ENCODE results near the gene ADORA2A.

ADORA2A gene

DNA sequence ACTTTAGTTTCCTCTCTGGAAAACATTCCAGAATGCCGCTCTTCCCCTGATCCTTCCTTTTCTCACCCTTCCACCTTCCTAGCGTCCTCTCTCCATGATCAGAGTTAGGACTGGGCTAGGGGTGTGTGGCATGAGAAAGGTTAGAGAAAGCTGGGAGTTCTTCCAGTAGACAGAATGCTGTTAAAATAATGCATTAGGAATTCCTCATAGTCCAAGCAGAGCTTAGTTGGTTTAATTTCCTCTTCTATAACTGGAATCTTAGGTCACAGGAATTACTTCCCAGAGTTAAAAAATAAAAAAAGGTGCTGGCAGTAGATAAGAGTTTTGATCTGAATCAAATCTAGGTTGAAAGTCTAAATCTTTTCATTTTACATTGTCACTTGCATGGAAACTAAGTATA, 37.2 kb upstream of the ADORA2A start:
- WGBS (ENCODE audit: extremely low coverage, insufficient coverage, insufficient read length): no CpG with 5 or more reads among the region's 2 CpGs
- no peak overlapping the region for H3K14ac ChIP-seq (ENCODE audit: low read length)
- H3K4me1 ChIP-seq (ENCODE audit: control insufficient read depth in 1 of 2, insufficient read depth in 2 of 2, low read length in 2 of 2): peaks cover 0 to 3% of the 10 kb centered on the region in 2 experiments
- no peak overlapping the region for H3K23ac ChIP-seq (ENCODE audit: low read length)
- no peak overlapping the region for H4K91ac ChIP-seq (ENCODE audit: low read depth, low read length)
- no peak overlapping the region for H3K27ac ChIP-seq (ENCODE audit: low read depth, low read length)
- H4K8ac ChIP-seq (ENCODE audit: low read depth, low read length): no peak overlapping the region
- no peak overlapping the region for H2BK5ac ChIP-seq (ENCODE audit: low read depth, low read length, poor library complexity)
- no peak overlapping the region for H3K18ac ChIP-seq (ENCODE audit: low read length)
- no peaks in the 10 kb centered on the region for H3K9me3 ChIP-seq (ENCODE audit: insufficient read depth, low read depth, low read length)
- H2AK5ac ChIP-seq (ENCODE audit: low read length): no peak overlapping the region
- H3K79me1 ChIP-seq (ENCODE audit: low read length): no peaks in the 10 kb centered on the region
- no peak overlapping the region for H3K4me3 ChIP-seq (ENCODE audit: low read depth, low read length)
- no peak overlapping the region for H2AFZ ChIP-seq (ENCODE audit: insufficient read depth, low read length, poor library complexity)
- no peak for DNase-seq
- no peak overlapping the region for H3K9ac ChIP-seq (ENCODE audit: low read length)
- H4K12ac ChIP-seq (ENCODE audit: low read depth, low read length): no peak overlapping the region
- H2BK12ac ChIP-seq (ENCODE audit: low read length): no peak overlapping the region
- no peaks in the 10 kb centered on the region for H3K79me2 ChIP-seq (ENCODE audit: control insufficient read depth, insufficient read depth, low read length, poor library complexity)
- peaks cover 2% of the 10 kb centered on the region in 2 experiments for H3K36me3 ChIP-seq (ENCODE audit: control insufficient read depth in 1 of 2, insufficient read depth in 2 of 2, low read length in 2 of 2)
- no peak overlapping the region for H3K4ac ChIP-seq (ENCODE audit: low read depth, low read length)
- H3K27me3 ChIP-seq (ENCODE audit: insufficient read depth, low read length): no peaks in the 10 kb centered on the region
- no peak overlapping the region for H3K4me2 ChIP-seq (ENCODE audit: low read length)
- no peak overlapping the region for H2BK120ac ChIP-seq (ENCODE audit: insufficient read depth, low read length, poor library complexity)

DNA sequence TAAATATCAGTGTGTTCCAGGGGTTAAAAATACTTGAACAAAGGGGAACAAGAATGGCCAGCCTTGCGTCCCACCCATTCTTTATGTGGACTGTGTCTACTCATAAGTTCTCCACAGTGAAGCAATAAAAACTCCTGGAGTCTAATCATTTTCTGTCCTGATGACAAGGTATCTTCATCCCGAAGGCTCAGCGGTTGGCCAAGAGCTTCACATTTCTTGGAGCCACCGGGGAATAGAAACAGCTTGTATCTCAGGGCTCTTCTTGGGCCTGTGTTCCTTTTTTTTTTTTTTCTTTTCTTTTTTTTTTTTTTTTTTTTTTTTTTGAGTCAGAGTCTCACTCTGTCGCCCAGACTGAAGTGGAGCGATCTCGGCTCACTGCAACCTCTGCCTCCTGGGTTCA, 36.8 kb upstream of the ADORA2A start:
- peak in 1 of 2 donors; percentile 17 for DNase-seq
- peaks cover 0 to 3% of the 10 kb centered on the region in 2 experiments for H3K4me1 ChIP-seq (ENCODE audit: control insufficient read depth in 1 of 2, insufficient read depth in 2 of 2, low read length in 2 of 2)
- H3K36me3 ChIP-seq (ENCODE audit: control insufficient read depth in 1 of 2, insufficient read depth in 2 of 2, low read length in 2 of 2): peaks cover 2 to 3% of the 10 kb centered on the region in 2 experiments
- no peaks in the 10 kb centered on the region for H3K79me1 ChIP-seq (ENCODE audit: low read length)
- no peaks in the 10 kb centered on the region for H3K27me3 ChIP-seq (ENCODE audit: insufficient read depth, low read length)
- no peak overlapping the region for H4K8ac ChIP-seq (ENCODE audit: low read depth, low read length)
- no peaks in the 10 kb centered on the region for H3K9me3 ChIP-seq (ENCODE audit: insufficient read depth, low read depth, low read length)
- no peak overlapping the region for H2BK5ac ChIP-seq (ENCODE audit: low read depth, low read length, poor library complexity)
- no peak overlapping the region for H3K14ac ChIP-seq (ENCODE audit: low read length)
- no peak overlapping the region for H3K23ac ChIP-seq (ENCODE audit: low read length)
- no peak overlapping the region for H3K9ac ChIP-seq (ENCODE audit: low read length)
- H2AFZ ChIP-seq (ENCODE audit: insufficient read depth, low read length, poor library complexity): no peak overlapping the region
- no peak overlapping the region for H4K91ac ChIP-seq (ENCODE audit: low read depth, low read length)
- no CpG with 5 or more reads among the region's 7 CpGs for WGBS (ENCODE audit: extremely low coverage, insufficient coverage, insufficient read length)
- H4K12ac ChIP-seq (ENCODE audit: low read depth, low read length): no peak overlapping the region
- no peak overlapping the region for H2BK120ac ChIP-seq (ENCODE audit: insufficient read depth, low read length, poor library complexity)
- no peak overlapping the region for H2BK12ac ChIP-seq (ENCODE audit: low read length)
- H3K4ac ChIP-seq (ENCODE audit: low read depth, low read length): no peak overlapping the region
- H2AK5ac ChIP-seq (ENCODE audit: low read length): no peak overlapping the region
- no peak overlapping the region for H3K4me2 ChIP-seq (ENCODE audit: low read length)
- no peak overlapping the region for H3K18ac ChIP-seq (ENCODE audit: low read length)
- no peak overlapping the region for H3K4me3 ChIP-seq (ENCODE audit: low read depth, low read length)
- no peaks in the 10 kb centered on the region for H3K79me2 ChIP-seq (ENCODE audit: control insufficient read depth, insufficient read depth, low read length, poor library complexity)
- H3K27ac ChIP-seq (ENCODE audit: low read depth, low read length): no peak overlapping the region

- Histone ChIP-seq H3K4me1 (ENCODE audit: control insufficient read depth in 1 of 2, insufficient read depth in 2 of 2, low read length in 2 of 2) (peaks cover 0 to 3% of the 10 kb centered on the region in 2 experiments), H2BK120ac (ENCODE audit: insufficient read depth, low read length, poor library complexity) (no peak overlapping the region), H3K27me3 (ENCODE audit: insufficient read depth, low read length) (no peaks in the 10 kb centered on the region), H3K9me3 (ENCODE audit: insufficient read depth, low read depth, low read length) (no peaks in the 10 kb centered on the region), H2BK12ac (ENCODE audit: low read length) (no peak overlapping the region), H4K12ac (ENCODE audit: low read depth, low read length) (no peak overlapping the region), H2BK5ac (ENCODE audit: low read depth, low read length, poor library complexity) (no peak overlapping the region), H3K79me2 (ENCODE audit: control insufficient read depth, insufficient read depth, low read length, poor library complexity) (no peaks in the 10 kb centered on the region), H2AFZ (ENCODE audit: insufficient read depth, low read length, poor library complexity) (no peak overlapping the region), H3K27ac (ENCODE audit: low read depth, low read length) (no peak overlapping the region), H3K4me3 (ENCODE audit: low read depth, low read length) (no peak overlapping the region), H3K36me3 (ENCODE audit: control insufficient read depth in 1 of 2, insufficient read depth in 2 of 2, low read length in 2 of 2) (peaks cover 5 to 8% of the 10 kb centered on the region in 2 experiments), H3K23ac (ENCODE audit: low read length) (no peak overlapping the region), H3K4ac (ENCODE audit: low read depth, low read length) (no peak overlapping the region), H4K8ac (ENCODE audit: low read depth, low read length) (no peak overlapping the region), H3K18ac (ENCODE audit: low read length) (no peak overlapping the region), H4K91ac (ENCODE audit: low read depth, low read length) (no peak overlapping the region), H2AK5ac (ENCODE audit: low read length) (no peak overlapping the region), H3K14ac (ENCODE audit: low read length) (no peak overlapping the region), H3K9ac (ENCODE audit: low read length) (no peak overlapping the region), H3K4me2 (ENCODE audit: low read length) (no peak overlapping the region), H3K79me1 (ENCODE audit: low read length) (no peaks in the 10 kb centered on the region)
- no CpG with 5 or more reads among the region's 3 CpGs for WGBS (ENCODE audit: extremely low coverage, insufficient coverage, insufficient read length)
- no peak for DNase-seq
Observed at GRCh38 chr22:24391836-24392217, 35.6 kb upstream of the ADORA2A start.

DNA sequence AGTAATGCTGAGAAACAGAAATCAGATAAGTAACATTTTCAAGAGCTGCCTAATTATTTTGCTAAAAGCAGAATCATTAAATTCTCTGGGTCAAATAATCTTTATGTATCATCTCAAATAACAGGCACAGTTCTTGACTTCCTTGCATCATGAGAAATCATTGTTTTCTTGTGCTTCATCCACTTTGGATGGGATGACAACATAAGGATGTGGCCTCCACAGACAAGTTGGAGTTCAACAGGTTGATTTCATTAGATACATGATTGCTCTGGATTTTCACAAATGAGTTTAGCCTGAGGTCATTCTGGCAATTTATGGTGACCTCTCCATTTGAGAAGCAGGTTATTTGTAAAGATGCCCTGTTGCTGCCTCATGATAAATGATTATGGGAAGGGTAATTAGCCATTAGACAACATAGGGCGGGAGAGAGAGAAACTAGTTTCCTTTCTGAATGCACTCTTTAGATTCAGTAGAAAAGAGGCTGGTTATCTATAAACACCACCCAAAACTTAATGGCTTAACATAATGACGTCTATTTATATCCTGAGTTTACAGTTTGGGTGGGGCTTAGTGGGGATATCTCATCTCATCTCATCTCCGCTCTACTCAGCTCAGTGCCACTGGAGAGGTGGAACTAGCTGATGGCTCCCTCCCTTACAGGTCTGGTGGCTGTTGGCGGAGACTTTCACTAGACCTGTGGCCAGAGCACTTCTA, 35.0 kb upstream of the ADORA2A start:
- Histone ChIP-seq H2BK120ac (ENCODE audit: insufficient read depth, low read length, poor library complexity) (no peak overlapping the region), H2AFZ (ENCODE audit: insufficient read depth, low read length, poor library complexity) (peak overlapping the region; percentile 30), H2BK5ac (ENCODE audit: low read depth, low read length, poor library complexity) (no peak overlapping the region), H4K12ac (ENCODE audit: low read depth, low read length) (no peak overlapping the region), H4K8ac (ENCODE audit: low read depth, low read length) (no peak overlapping the region), H2BK12ac (ENCODE audit: low read length) (no peak overlapping the region), H3K4me3 (ENCODE audit: low read depth, low read length) (no peak overlapping the region), H3K4me1 (ENCODE audit: control insufficient read depth in 1 of 2, insufficient read depth in 2 of 2, low read length in 2 of 2) (peaks cover 0 to 3% of the 10 kb centered on the region in 2 experiments), H3K4ac (ENCODE audit: low read depth, low read length) (no peak overlapping the region), H3K4me2 (ENCODE audit: low read length) (no peak overlapping the region), H3K18ac (ENCODE audit: low read length) (peak overlapping the region; percentile 5), H3K36me3 (ENCODE audit: control insufficient read depth in 1 of 2, insufficient read depth in 2 of 2, low read length in 2 of 2) (peaks cover 8% of the 10 kb centered on the region in 2 experiments), H3K23ac (ENCODE audit: low read length) (no peak overlapping the region), H4K91ac (ENCODE audit: low read depth, low read length) (no peak overlapping the region), H2AK5ac (ENCODE audit: low read length) (no peak overlapping the region), H3K9me3 (ENCODE audit: insufficient read depth, low read depth, low read length) (no peaks in the 10 kb centered on the region), H3K27me3 (ENCODE audit: insufficient read depth, low read length) (no peaks in the 10 kb centered on the region), H3K14ac (ENCODE audit: low read length) (no peak overlapping the region), H3K79me1 (ENCODE audit: low read length) (no peaks in the 10 kb centered on the region), H3K79me2 (ENCODE audit: control insufficient read depth, insufficient read depth, low read length, poor library complexity) (no peaks in the 10 kb centered on the region), H3K27ac (ENCODE audit: low read depth, low read length) (no peak overlapping the region), H3K9ac (ENCODE audit: low read length) (no peak overlapping the region)
- DNase-seq: peak in 1 of 2 donors; percentile 45
- WGBS (ENCODE audit: extremely low coverage, insufficient coverage, insufficient read length): no CpG with 5 or more reads among the region's 4 CpGs

Measured in trophoblast cell (in vitro differentiated cells and primary cell).